Stomach (tissue), 19 donors: Measurements from ENCODE around the gene KIFBP. TPM values are rescaled to one million over a fixed set of nuclear protein-coding genes. Genes with fewer than 3 reads are reported as not detected.
A peak's percentile ranks its signal among the peaks of the same experiment; 100 is the strongest.
"Not testable (repeated sequence)": the region's sequence is repeated elsewhere in the genome, so short reads cannot be mapped to it uniquely, and the experiment has no call there.

ENCODE experiments used
- DNase-seq, 2 donors: peaks; one replicate each; pipeline versions ENCODE4 v3.0.0 to v3.0.0-alpha.2; 2013 to 2019
- H3K27ac ChIP-seq, 5 donors: fragments of 200-600 bp in 4 of 5; sonication (generic) in 4 of 5; one replicate each; pipeline ENCODE4 v1.5.1; 2013 to 2019; ENCODE audit warnings: mild to moderate bottlenecking in 1 of 5, moderate library complexity in 1 of 5
- H3K27me3 ChIP-seq, 3 donors: fragments of 200-600 bp; sonication (generic); one replicate each; pipeline ENCODE4 v1.5.1; 2017 to 2019; ENCODE audit warnings: mixed run types in 1 of 3
- H3K36me3 ChIP-seq, 4 donors: fragments of 200-600 bp; sonication (generic); 1 replicate in 3 of 4; 2 replicates in 1 of 4; pipeline ENCODE4 v1.5.1; 2016 to 2019
- H3K4me1 ChIP-seq, 4 donors: fragments of 200-600 bp; sonication (generic); one replicate each; pipeline ENCODE4 v1.5.1; 2016 to 2019
- H3K4me3 ChIP-seq, 4 donors: fragments of 200-600 bp; sonication (generic) in 3 of 4; one replicate each; pipeline ENCODE4 v1.5.1; 2016 to 2019; ENCODE audit warnings: mild to moderate bottlenecking in 1 of 4
- H3K9me3 ChIP-seq, 4 donors: fragments of 200-600 bp; sonication (generic); one replicate each; pipeline ENCODE4 v1.5.1; 2016 to 2019
- EP300 ChIP-seq: sonication (generic); formaldehyde crosslinking; IDR thresholded peaks from one replicate; pipeline ENCODE4 v1.6.1; 2017; ENCODE audit warnings: antibody characterized with exemption
- POLR2A ChIP-seq, 4 donors: fragments of 450-650 bp; IDR thresholded peaks; one replicate each; pipeline ENCODE4 v1.6.1; 2016; ENCODE audit warnings: antibody characterized with exemption in 4 of 4, control low read depth in 2 of 4, mild to moderate bottlenecking in 1 of 4, moderate library complexity in 1 of 4
- POLR2AphosphoS5 ChIP-seq, 3 donors: sonication (generic); formaldehyde crosslinking; IDR thresholded peaks; one replicate each; pipeline ENCODE4 v1.6.1; 2016; ENCODE audit warnings: antibody characterized with exemption in 3 of 3
- WGBS, 5 donors: extraction: QIAGEN DNeasy Blood & Tissue Kit in 3 of 5; methylation state at CpG; one replicate each; pipeline versions ENCODE4 v1.1.5 to v1.1.7; 2013 to 2018; 5-methylcytosine and 5-hydroxymethylcytosine counted together
- intact Hi-C: fragments of 100-400 bp; cut with DNase I; formaldehyde crosslinking; loops from one replicate; pipeline ENCODE4 v1.15.1; 2023; ENCODE audit warnings: low total_unique reads
- long read RNA-seq, 10 donors: transcript quantifications; one replicate each; lab custom pipeline, GENCODE V29; 2026
- polyA plus RNA-seq, 3 donors: library from polyadenylated mRNA; stranded (reverse); fragments of 200-250 nt; gene quantifications; one replicate each; pipeline ENCODE4 v1.2.3, GENCODE V29; 2013
- total RNA-seq, 5 donors: library from RNA; depleted of rRNA; stranded (reverse); fragments of >200 nt; gene quantifications; one replicate each; pipeline versions ENCODE4 v1.1.0 to v1.2.3, GENCODE V29; 2014 to 2016
- TF ChIP-seq, protein P1 (sequence below), 7 experiments: fragments of 450-650 bp in 4 of 7; fragments of 200-600 bp in 3 of 7; sonication (generic) in 3 of 7; IDR thresholded peaks; one replicate each; pipeline ENCODE4 v1.5.1; 2016 to 2019; ENCODE audit warnings: antibody characterized with exemption in 7 of 7, control low read depth in 2 of 7, mild to moderate bottlenecking in 1 of 7
- donor health status: healthy with polysubstance abuse.
- donor health status: Bipolar disorder and iron deficiency.
- donor health status: healthy.

Gene KIFBP, protein sequence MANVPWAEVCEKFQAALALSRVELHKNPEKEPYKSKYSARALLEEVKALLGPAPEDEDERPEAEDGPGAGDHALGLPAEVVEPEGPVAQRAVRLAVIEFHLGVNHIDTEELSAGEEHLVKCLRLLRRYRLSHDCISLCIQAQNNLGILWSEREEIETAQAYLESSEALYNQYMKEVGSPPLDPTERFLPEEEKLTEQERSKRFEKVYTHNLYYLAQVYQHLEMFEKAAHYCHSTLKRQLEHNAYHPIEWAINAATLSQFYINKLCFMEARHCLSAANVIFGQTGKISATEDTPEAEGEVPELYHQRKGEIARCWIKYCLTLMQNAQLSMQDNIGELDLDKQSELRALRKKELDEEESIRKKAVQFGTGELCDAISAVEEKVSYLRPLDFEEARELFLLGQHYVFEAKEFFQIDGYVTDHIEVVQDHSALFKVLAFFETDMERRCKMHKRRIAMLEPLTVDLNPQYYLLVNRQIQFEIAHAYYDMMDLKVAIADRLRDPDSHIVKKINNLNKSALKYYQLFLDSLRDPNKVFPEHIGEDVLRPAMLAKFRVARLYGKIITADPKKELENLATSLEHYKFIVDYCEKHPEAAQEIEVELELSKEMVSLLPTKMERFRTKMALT
- 10 to 100 TPM in 4 of 5 donors, 1 to 10 TPM in 1; 2.3 to 26.7 (median 18.0) TPM for total RNA-seq
- polyA plus RNA-seq: 10 to 100 TPM; 10.8 to 13.0 (median 11.1) TPM
- long read RNA-seq, donor 1, transcript KIF1BP-201 (7 exons, 2,544 nt): major isoform, 5 of 5 reads
- long read RNA-seq, donor 1, partial matches to known transcripts: 0 of 5 reads
- long read RNA-seq, donor 1, other reads (novel, unspliced or antisense): 0 of 5 reads
- long read RNA-seq, donor 2, transcript KIF1BP-201 (7 exons, 2,544 nt): major isoform, 6 of 6 reads
- long read RNA-seq, donor 2, partial matches to known transcripts: 0 of 6 reads
- long read RNA-seq, donor 2, other reads (novel, unspliced or antisense): 0 of 6 reads
- long read RNA-seq, donor 3, partial matches to known transcripts: 0 of 3 reads
- long read RNA-seq, donor 3, other reads (novel, unspliced or antisense): 0 of 3 reads
- long read RNA-seq, donor 4: 0 reads
- long read RNA-seq, donor 5, partial matches to known transcripts: 10 of 16 reads
- long read RNA-seq, donor 5, other reads (novel, unspliced or antisense): 0 of 16 reads
- long read RNA-seq, donor 6, transcript KIF1BP-201 (7 exons, 2,544 nt): major isoform, 9 of 11 reads
- long read RNA-seq, donor 6, partial matches to known transcripts: 0 of 11 reads
- long read RNA-seq, donor 6, other reads (novel, unspliced or antisense): 0 of 11 reads
- long read RNA-seq, donor 7, partial matches to known transcripts: 0 of 6 reads
- long read RNA-seq, donor 7, other reads (novel, unspliced or antisense): 0 of 6 reads
- long read RNA-seq, donor 8, partial matches to known transcripts: 0 of 3 reads
- long read RNA-seq, donor 8, other reads (novel, unspliced or antisense): 0 of 3 reads
- long read RNA-seq, donor 9, partial matches to known transcripts: 0 of 2 reads
- long read RNA-seq, donor 9, other reads (novel, unspliced or antisense): 0 of 2 reads
- long read RNA-seq, donor 10, partial matches to known transcripts: 6 of 9 reads
- long read RNA-seq, donor 10, other reads (novel, unspliced or antisense): 0 of 9 reads

DNA sequence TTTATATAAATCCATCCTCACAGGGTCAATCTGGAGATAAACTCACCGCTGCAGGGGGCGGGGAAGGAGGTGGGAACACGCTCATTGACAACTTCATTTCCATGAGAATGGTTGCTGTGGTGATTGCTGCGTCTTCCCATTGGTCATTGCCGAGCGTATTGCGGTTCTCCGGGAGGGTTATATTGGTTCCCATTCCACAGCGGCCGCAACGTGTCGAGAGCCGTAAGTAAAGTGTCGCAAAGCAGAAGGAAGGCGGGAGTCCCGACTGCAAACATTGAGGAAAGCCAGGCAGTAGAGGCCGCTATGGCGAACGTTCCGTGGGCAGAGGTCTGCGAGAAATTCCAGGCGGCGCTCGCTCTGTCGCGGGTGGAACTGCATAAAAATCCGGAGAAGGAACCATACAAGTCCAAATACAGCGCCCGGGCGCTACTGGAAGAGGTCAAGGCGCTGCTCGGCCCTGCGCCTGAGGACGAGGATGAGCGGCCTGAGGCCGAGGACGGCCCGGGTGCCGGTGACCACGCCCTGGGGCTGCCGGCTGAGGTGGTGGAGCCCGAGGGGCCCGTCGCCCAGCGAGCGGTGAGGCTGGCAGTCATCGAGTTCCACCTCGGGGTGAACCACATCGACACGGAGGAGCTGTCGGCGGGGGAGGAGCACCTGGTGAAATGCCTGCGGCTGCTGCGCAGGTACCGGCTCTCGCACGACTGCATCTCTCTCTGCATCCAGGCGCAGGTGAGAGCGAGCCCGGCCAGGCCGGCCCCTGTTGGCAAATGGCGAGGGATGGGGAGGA is at the start of gene KIFBP:
Gene KIFBP, plus strand, starts transcription at position 274 of the 787 bp plus-strand sequence. Its CDS starts 30 bp downstream, at position 304.
- H3K4me3 ChIP-seq: peak within 1 kb of the TSS; percentile 89 to 99 (median 96)
- peak; percentile 93 to 99 for DNase-seq
- peak within 1 kb of the TSS; percentile 86 to 92 (median 92) for H3K27ac ChIP-seq
- 0 to 1% (median 1%) methylated on average over 27 to 62 of the region's 62 CpGs for WGBS, 5 donors
- no peak for TF ChIP-seq EP300
- TF ChIP-seq POLR2A (IDR thresholded peaks at IDR 0.05): peak in 2 of 4 donors; percentile 78 to 81
- TF ChIP-seq, protein P1, sequence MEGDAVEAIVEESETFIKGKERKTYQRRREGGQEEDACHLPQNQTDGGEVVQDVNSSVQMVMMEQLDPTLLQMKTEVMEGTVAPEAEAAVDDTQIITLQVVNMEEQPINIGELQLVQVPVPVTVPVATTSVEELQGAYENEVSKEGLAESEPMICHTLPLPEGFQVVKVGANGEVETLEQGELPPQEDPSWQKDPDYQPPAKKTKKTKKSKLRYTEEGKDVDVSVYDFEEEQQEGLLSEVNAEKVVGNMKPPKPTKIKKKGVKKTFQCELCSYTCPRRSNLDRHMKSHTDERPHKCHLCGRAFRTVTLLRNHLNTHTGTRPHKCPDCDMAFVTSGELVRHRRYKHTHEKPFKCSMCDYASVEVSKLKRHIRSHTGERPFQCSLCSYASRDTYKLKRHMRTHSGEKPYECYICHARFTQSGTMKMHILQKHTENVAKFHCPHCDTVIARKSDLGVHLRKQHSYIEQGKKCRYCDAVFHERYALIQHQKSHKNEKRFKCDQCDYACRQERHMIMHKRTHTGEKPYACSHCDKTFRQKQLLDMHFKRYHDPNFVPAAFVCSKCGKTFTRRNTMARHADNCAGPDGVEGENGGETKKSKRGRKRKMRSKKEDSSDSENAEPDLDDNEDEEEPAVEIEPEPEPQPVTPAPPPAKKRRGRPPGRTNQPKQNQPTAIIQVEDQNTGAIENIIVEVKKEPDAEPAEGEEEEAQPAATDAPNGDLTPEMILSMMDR (IDR thresholded peaks at IDR 0.05): peak in 2 of 7 experiments; percentile 25 to 36
- peak; percentile 95 to 97 (median 96) for TF ChIP-seq POLR2AphosphoS5 (IDR thresholded peaks at IDR 0.05)
- H3K36me3 ChIP-seq: peaks cover 0 to 22% (median 20%) of the 10 kb centered on the region in 4 donors
- peaks cover 27 to 56% (median 43%) of the 10 kb centered on the region in 4 donors for H3K4me1 ChIP-seq
- H3K27me3 ChIP-seq: no peaks in the 10 kb centered on the region
- intact Hi-C loops: no loop called here
- no peaks in the 10 kb centered on the region for H3K9me3 ChIP-seq

DNA sequence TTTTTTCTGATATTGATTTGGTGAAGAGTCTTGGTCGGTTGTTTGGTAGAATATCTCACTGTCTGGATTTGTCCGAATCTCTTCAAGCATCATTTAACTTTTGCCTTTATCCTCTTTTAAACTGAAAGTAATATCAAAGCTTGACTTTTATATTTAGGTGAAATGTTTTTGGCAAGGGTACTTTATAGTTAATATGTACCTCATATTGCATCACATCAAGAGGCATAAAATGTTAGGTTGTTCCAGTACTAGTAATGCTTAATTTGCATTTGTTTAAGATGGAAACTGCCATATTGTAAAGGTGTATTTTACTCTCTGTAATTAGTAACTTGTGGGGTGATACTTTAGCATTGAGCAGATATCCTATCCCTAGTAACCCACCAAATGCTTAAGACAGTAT is 49.7 kb upstream of the KIFBP start:
- no peak for TF ChIP-seq POLR2A (IDR thresholded peaks at IDR 0.05)
- TF ChIP-seq, protein P1 (IDR thresholded peaks at IDR 0.05): no peak
- no peak for TF ChIP-seq POLR2AphosphoS5 (IDR thresholded peaks at IDR 0.05)
- no peak for TF ChIP-seq EP300
- Histone ChIP-seq H3K27ac (no peak overlapping the region), H3K4me3 (no peak overlapping the region), H3K27me3 (no peaks in the 10 kb centered on the region), H3K36me3 (peaks cover 37 to 100% (median 97%) of the 10 kb centered on the region in 4 donors), H3K9me3 (no peaks in the 10 kb centered on the region), H3K4me1 (no peaks in the 10 kb centered on the region)
- 87 to 96% (median 94%) methylated on average over 2 of the region's 2 CpGs for WGBS, 5 donors
- intact Hi-C loops: no loop called here
- no peak for DNase-seq

DNA sequence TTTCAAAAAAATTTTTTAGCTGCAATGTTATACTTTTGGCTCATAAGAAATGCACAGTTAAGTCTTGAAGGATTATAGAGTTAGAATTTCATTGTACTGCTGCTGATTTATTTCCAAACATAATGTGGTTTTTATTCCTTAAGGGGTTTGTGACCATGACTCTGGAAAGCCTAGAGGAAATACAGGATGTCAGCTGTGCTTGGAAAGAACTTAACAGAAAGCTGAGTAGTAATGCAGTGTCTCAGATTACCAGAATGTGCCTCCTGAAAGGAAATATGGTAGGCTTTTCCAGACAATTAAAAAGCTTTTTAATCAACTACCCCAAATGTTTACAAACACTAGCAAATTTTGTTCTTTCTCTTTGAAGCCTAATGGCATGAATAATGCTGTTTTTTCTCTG is 47.7 kb upstream of the KIFBP start:
- H3K4me3 ChIP-seq, intact Hi-C loops, H3K27me3 ChIP-seq, DNase-seq, H3K9me3 ChIP-seq, H3K4me1 ChIP-seq, H3K27ac ChIP-seq: not testable (repeated sequence)
- peaks cover 48 to 99% (median 96%) of the 10 kb centered on the region in 4 donors for H3K36me3 ChIP-seq

DNA sequence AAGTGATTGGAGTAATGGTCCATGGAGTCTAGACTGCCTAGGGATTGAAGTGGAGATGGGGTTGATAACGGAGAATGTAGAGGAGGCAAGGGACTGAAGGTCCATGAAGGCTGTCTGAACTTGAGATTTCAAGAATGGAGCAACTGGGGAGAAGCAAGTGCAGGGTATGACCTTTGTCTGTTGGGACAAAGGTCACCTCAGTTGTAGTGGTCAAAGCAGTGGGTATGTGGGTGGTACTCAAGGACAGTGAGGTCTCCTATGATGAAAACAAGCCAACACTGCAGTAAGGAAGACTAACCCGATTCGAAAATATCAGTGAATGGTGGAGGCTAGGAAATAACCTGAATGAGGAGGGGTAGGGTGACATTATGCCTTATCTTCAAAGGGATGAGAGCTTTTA is 38.0 kb upstream of the KIFBP start:
- H3K36me3 ChIP-seq: peaks cover 21 to 63% (median 62%) of the 10 kb centered on the region in 4 donors
- no peak overlapping the region for H3K4me3 ChIP-seq
- H3K27ac ChIP-seq: no peak overlapping the region
- H3K4me1 ChIP-seq: peaks cover 5 to 10% (median 9%) of the 10 kb centered on the region in 4 donors
- H3K27me3 ChIP-seq: no peaks in the 10 kb centered on the region
- TF ChIP-seq POLR2A (IDR thresholded peaks at IDR 0.05) (no peak), POLR2AphosphoS5 (IDR thresholded peaks at IDR 0.05) (no peak), EP300 (no peak)
- TF ChIP-seq, protein P1 (IDR thresholded peaks at IDR 0.05): no peak
- intact Hi-C loops: no loop called here
- 89 to 97% (median 96%) methylated on average over 3 of the region's 3 CpGs for WGBS, 5 donors
- no peak for DNase-seq
- H3K9me3 ChIP-seq: no peaks in the 10 kb centered on the region
